KBM-7 (cell line): Measurements from ENCODE around the gene PPP1R1C.
A peak's percentile ranks its signal among the peaks of the same experiment; 100 is the strongest.

Experiments used
- DNase-seq: peaks from one replicate; pipeline ENCODE4 v3.0.0-alpha.2; 2015
- in situ Hi-C: fragments of 300-500 bp; cut with MboI; formaldehyde crosslinking; loops from 2 replicates; pipeline ENCODE4 v1.14.3; 2020; ENCODE audit warnings: low sequenced_read_pairs, low pct_unique_long_range_greater_than_20kb, mixed read lengths

PPP1R1C gene

DNA sequence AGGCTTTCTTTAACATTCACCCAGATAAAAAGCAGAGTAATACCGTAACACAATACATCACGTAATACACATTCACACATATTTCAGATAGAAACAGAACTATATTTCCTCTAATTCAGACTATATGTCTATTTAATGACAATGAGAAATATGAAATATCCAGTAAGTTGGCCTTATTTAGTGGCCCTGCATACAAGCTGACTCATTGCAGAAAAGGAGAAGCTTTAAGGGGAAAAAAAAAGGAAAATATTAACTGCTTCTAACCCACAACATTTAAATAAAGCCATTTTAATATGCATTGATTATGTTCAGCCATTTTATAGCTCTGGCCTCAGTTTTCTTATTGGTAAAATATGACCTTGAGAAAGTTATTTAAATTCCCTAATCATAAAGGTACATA lies 94.8 kb downstream of the PPP1R1C start:
- in situ Hi-C loops = no loop called here
- no peak for DNase-seq

DNA sequence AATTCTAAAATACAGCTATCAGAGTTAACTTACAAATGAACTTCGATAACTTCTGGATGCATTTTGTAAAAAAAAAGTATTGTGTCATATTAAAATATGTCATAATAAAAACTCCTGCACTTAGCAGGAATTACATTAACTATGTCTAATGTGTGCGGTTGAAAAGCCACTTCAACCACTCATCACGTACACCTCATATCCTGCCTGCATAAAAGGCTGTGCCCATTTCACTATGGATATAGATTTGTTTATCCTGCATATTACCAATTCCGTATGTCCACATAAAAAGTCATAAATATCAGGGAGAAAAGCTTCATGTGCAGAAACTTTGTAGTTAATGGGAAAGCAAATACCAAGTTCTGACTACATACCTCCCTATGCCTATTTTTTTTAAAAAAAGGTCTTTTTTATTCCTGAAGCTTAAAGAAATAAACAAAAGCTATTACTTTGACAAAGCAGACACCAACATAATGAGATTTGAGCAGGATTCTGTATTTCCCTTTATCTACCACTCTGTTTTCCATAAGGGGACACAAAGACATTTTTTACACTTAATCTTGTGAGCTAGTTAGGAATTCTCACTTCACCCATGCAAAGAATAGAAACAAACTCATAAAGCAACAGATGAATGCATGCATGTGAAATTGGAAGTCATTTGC lies 96.1 kb downstream of the PPP1R1C start:
- DNase-seq = no peak
- in situ Hi-C loops = no loop called here

GRCh38 chr2:182088681-182089320 lies 103.1 kb downstream of the PPP1R1C start:
- in situ Hi-C loops = no loop called here
- no peak for DNase-seq

GRCh38 chr2:182090486-182090885 lies 104.8 kb downstream of the PPP1R1C start:
- in situ Hi-C loops = no loop called here
- DNase-seq = no peak

- in situ Hi-C loops = no loop called here
- peak; percentile 25 for DNase-seq
Measured at GRCh38 chr2:182097571-182098164, 112.0 kb downstream of the PPP1R1C start.

- in situ Hi-C loops = no loop called here
- DNase-seq = no peak
Measured at GRCh38 chr2:182098648-182099047, 113.0 kb downstream of the PPP1R1C start.

- DNase-seq = no peak
Measured at GRCh38 chr2:182101263-182101662, 115.6 kb downstream of the PPP1R1C start.

DNA sequence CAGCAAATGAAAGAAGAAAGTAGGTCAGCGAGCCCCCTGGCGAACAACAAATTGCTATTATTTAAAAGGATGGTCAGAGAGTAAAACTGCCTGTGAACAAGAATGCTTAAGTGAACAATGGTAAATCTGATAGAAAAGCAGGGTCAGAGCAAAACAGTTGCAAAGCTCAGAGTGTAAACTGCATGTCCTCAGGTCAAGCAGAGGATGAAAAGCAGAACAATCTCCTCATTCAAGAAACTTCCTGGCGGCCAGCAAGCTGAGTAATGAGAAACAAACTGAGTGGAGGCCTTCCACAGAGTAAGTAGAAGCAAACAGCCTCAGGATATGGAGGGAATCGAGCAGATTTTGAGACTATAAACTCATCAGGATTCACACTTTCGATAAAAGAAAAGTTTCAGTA lies 117.9 kb downstream of the PPP1R1C start:
- no peak for DNase-seq
- in situ Hi-C loops = no loop called here

More at GRCh38 chr2:182101263-182101662, 115.6 kb downstream of the PPP1R1C start:
- in situ Hi-C loops = no loop called here

DNA sequence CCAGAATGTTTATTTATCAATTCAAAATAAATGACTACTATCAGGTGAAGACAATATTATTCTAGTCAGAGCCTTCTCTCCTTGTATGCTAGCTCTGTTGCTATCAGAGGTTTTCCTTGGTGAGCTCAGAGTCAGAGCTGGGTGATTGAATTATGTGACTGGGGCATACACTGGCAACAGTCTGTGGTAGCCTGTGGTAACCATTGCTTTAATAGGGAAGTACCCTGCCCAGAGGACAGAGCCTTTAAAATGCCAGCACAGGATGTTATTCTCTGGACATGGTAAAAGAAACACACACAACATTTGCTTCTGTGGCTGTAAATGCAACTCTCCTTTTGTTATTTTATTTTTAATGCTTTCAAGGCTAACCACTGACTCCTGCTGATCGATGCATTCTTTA lies 124.7 kb downstream of the PPP1R1C start:
- no peak for DNase-seq
- in situ Hi-C loops = no loop called here

DNA sequence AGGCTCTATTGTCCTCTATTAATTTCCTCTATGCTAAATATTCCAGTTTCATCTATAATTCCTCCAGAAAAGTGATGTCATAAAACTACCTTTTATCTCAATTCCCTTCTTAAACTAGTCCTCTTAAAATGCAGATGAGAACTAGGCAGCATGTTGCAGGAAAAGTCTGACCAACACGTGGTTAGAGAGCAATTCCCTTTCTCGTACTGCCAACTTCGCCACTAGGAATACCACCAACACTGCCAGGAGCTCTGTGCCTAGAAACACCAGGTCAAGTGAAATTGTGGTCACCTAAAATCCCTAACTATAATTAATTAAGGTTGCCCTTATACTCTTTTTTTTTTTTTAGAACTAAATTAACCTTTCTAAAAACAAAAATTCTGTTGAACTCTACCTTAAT lies 127.7 kb downstream of the PPP1R1C start:
- in situ Hi-C loops = no loop called here
- DNase-seq = no peak

DNA sequence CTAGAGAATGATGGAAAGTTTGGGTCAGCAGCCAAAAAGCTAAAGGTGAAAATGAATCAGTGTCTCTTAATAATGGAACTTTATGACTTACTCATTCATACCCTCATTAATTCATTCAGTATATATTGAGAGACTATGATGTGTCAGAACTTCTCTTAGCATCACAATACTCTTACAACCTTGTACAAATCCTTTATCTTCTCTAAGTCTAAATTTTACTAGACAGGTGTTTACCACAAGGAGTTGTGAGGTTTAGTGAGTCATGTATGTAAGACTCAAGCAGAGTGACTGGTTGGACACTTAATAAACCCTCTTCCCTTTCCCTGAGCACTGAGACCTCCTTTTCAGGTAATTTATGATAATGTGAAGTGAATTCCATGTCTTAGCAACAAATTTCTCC lies 129.6 kb downstream of the PPP1R1C start:
- no peak for DNase-seq
- in situ Hi-C loops = no loop called here

DNA sequence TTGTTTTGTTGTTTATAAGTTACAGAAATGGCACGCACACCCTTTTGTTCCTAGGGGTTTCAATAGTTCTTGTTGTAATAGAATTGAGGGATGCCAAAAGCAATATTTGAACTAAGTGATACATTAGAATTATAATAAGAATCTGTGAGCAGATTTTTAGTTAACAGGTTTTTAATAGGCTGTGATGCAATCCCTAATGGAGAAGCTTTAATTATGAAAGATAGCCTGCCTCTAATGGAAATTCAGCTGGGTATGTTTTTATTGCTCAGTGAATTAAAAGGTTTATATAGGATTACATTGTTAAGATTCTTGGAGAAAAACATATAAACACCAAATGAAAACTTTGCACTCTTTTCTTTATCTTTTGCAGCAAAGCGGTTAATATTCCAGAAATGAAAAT lies 131.1 kb downstream of the PPP1R1C start:
- no peak for DNase-seq
- in situ Hi-C loops = no loop called here

DNA sequence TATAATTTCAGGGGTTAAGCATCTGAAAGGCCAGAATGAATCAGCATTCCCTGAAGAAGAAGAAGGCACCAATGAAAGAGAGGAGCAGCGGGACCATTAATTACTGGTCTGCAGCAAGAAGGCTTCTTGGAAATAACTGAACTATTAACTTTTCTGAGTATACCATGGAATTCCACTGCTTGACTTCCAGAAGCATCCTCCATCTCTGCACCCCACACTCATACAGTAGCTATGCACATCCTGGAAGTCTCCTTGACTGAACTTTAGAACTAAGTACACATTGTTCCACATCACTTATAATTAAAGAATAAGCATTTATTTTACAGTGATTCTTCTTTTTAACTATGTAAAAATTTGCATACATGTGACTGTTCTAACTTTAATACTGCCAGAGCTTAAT lies 131.5 kb downstream of the PPP1R1C start:
- DNase-seq = no peak
- in situ Hi-C loops = no loop called here

- no peak for DNase-seq
- in situ Hi-C loops = no loop called here
Measured at GRCh38 chr2:182128821-182129707, 143.4 kb downstream of the PPP1R1C start.

DNA sequence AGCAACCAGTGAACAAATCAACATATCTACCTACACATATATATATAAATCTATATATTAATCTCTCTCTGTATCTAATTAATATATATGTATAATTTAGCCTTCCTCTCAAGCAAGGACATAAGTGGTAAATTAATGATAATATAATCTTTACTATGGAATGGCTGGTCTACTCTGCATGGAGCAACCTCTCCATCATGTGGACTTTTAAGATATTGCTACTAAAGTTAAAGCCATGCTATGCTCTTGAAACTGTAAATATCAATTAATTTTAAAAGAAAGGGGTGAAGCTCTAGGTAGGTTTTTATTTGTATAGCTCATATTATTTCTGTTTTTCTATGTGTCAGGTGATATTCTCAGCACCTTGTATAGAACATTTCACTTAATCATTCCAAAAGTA lies 147.0 kb downstream of the PPP1R1C start:
- no peak for DNase-seq
- in situ Hi-C loops = no loop called here

DNA sequence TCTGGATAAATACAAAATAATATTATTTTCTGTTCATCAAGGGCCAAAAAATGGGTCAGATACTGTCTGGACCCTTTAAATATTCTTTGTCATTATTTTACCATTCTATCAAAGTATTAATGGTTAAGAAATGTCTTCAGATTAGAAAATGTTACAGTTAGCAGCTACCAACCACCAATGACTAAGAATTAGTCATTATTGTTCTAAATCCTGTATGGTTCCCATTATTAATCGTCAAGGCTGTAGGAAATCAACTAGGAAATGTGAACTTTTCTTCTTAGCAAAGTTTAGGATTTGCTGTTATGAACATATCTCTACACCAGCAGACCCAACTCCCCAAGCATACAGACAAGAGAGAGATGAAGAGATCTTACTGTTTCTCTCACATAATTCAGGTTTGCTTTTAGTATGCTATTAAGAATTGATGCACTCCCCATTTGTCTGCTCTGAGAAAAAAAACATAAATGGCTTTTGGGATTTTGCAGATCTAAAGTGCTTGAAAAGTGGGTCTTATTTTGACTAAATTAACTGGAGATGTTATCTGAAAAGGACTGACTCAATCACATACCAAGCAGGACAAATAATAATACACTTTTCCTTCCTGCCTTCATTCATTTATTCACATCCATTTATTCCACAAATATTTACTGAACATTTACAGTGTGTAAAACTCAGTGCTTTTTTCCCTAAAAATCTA lies 147.7 kb downstream of the PPP1R1C start:
- in situ Hi-C loops = no loop called here
- DNase-seq = no peak

GRCh38 chr2:182134201-182134600 lies 148.5 kb downstream of the PPP1R1C start:
- DNase-seq = no peak
- in situ Hi-C loops = no loop called here

DNA sequence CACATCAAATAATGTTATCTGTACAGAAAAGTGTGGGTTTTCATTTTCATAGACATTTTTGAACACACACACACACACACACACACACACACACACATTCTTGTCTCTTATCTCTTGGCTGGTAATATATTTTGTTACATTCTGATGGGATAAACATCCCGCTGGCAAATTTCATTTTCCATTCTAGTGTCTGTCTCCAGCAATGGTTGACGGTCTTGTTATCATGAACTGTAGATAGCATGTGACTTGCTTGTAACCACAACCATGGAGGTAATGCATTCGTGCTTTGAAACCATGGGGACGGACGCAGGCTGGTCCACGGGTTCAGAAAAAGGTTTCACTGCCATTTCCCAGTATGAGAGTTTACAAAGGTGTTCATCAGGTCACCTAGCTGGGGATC lies 156.4 kb downstream of the PPP1R1C start:
- in situ Hi-C loops = no loop called here

GRCh38 chr2:182144041-182144775 lies 158.6 kb downstream of the PPP1R1C start:
- in situ Hi-C loops = no loop called here
- DNase-seq = no peak

More for the DNA sequence above, 156.4 kb downstream of the PPP1R1C start:
- DNase-seq = no peak
